Hippocampal formation (tissue), 2 donors: Measurements from ENCODE around the gene SAE1.
"Not testable (repeated sequence)": the region's sequence is repeated elsewhere in the genome, so short reads cannot be mapped to it uniquely, and the experiment has no call there.

Source experiments
- DNase-seq, 2 donors: peaks; one replicate each; lab custom pipeline; 2025; lab: John Stamatoyannopoulos, UW

The SAE1 gene

DNA sequence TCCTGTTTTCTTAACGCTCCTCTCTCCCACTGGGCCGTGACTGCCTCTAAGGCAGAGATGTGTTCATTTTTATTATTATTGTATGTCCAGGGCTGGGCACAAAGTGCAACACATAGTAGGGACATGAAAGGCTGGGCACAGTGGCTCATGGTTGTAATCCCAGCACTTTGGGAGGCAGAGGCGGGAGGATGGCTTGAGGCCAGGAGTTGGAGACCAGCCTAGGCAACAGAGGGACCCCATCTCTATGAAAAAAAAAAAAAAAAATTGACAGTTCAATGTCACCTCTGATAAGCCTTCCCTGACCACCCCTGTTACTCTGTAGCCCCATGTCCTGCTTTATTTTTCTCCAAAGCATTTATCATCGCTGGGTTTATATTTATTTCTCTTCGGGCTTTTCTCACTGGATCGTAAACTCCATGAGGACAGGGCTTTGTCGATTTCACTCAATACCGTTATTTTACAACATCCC lies 481 bp upstream of the SAE1 start:
- no peak for DNase-seq

DNA sequence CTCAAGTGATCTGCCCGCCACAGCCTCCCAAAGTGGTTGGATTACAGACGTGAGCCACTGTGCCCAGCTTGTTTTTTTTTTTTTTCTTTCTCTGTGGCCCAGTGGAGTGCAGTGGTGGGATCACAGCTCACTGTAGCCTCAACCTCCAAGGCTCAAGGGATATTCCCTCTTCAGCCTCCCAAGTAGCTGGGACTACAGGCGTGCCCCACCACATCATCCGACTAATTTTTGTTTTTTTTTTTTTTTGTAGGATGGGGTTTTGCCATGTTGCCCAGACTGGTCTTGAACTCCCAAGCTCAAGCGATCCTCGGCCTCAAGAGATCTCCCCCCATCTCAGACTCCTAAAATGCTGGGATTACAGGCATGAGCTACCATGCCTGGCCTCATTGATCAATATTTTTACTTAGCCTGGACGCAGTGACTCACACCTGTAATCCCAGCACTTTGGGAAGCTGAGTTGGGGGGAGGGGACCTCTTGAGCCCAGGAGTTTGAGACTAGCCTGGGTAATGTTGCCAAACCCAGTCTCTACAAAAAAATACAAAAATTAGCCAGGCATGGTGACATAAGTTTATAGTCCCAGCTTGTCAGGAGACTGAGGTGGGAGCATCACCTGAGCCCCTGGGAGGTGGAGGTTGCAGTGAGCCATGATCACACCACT lies 1.7 kb downstream of the SAE1 start:
- no peak for DNase-seq

DNA sequence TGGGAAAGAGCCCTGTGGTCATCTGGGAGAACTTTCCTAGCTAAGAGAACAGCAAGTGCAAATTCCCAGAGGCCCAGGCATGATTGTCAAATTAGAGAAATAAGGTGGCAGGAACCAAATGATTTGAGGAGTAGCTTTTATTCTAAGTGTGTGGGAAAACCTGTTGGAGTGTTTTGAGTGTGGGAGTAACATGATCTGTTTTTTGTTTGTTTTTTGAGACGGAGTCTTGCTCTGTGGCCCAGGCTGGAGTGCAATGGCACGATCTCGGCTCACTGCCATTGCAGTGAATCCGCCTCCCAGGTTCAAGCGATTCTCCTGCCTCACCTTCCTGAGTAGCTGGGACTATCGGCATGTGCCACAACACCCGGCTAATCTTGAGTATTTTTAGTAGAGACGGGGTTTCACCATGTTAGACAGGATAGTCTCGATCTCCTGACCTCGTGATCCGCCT lies 2.4 kb downstream of the SAE1 start:
- no peak for DNase-seq

DNA sequence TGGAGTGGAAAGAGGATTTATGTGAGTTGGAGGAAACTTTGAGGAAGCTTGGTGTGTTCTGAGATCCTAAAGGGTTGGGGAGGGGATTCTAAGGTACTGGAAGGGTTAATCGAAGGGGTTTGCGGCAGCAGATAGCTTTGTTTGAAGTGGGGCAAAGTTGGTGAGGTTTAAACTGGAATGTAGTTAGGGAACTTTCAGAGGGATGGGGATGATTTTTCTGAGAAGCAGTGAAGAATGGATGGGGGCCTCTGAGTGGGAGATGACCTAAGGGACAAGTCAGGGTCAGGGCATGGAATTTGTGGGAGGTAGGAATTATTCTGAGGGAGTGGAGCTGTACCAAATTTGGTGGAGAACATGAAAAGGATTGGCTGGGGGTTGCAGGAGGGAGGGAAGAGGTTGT lies 3.9 kb downstream of the SAE1 start:
- no peak for DNase-seq

DNA sequence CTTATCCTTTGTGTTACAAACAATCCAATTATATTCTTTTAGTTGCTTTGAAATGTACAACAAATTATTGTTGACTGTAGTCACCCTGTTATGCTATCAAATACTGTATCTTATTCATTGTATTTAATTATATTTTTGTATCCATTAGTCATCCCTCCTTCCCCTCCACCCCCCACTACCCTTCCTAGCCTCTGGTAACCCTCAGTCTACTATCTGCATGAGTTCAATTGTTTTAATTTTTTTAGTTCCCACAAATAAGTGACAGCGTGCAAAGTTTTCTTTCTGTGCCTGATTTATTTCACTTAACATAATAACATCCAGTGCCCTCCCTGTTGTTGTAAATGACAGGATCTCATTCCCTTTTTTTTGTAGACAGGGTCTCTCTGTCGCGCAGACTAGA lies 4.5 kb downstream of the SAE1 start:
- no peak for DNase-seq

DNA sequence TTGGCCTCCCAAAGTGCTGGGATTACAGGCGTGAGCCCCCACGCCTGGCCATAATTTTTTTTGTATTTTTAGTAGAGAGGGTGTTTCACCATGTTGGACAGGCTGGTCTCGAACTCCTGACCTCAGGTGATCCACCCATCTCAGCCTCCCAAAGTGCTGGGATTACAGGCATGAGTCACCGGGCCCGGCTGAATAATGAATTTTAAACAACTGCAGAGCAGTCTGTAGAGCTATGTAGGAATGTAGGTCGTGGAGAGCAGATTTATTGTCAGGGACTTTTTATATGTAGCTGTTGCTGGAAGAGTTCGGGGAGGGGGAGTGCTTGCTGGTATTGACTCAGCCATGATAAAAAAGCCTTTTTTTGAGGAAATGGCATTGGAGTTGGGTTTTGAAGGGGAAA lies 10.6 kb downstream of the SAE1 start:
- DNase-seq, result not testable (repeated sequence)

DNA sequence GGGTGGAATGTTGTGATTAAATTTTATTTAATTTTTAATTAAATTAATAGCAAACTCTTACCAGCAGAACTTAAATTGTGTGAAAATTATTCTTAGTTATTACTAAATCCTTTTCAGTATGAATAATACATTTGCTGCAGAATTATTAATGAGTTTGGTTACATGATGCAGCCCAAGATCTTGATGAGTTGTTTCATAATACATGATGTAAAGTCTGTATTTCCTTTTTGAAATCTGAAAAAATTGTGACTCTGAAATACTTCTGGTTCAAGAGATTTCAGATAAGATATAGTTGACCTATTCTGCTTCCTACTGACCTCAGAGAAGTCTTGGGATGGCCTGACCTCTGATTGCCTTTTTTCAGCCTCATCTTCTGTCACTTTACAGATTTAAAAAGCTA lies 11.1 kb downstream of the SAE1 start:
- no peak for DNase-seq

DNA sequence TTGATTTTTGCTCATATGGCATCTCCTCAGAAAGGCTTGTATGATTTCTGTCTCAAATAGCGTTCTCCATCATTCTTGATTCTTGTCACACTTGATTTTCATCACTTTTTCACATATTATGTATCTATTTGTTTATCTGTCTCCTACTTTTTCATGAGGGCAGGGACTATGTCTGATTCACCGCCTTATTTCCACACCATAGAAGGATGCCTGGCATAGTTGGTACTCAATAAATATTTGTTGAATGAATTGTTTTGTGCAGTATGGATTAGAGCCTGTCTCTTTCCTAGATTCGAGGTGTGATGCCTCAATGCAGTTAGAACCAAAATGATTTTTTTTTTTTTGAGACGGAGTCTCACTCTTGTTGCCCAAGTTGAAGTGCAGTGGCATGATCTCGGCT lies 12.1 kb downstream of the SAE1 start:
- DNase-seq, result no peak

DNA sequence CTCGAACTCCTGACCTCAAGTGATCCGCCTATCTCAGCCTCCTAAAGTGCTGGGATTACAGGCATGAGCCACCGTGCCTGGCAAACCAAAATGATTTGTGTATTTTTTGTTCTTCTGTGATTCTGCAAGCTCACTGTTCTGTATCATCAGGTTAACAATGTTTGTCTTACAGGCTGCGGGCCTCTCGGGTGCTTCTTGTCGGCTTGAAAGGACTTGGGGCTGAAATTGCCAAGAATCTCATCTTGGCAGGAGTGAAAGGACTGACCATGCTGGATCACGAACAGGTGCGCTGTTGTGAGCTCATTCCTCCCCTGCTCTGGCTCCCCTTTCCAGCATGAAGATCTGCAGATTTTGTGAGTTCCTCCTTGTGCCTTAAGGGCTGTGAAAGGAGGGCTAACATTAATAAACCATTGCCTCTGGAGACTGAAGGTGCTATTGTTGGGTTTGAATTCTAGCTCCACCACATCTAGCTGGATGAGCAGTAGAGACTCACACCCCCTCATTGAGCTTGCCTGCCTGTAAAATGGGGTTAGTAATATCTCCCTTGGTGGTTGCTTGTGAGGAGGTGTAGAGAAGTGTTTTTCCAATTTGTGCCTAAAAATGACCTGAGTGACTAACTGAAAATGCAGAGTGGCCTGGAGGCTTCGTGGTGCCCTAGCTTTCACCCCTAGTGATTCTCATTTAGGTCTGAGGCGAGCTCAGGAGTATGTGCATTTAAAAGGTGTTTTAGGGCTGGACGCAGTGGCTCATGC lies 12.9 kb downstream of the SAE1 start:
- DNase-seq, result no peak

DNA sequence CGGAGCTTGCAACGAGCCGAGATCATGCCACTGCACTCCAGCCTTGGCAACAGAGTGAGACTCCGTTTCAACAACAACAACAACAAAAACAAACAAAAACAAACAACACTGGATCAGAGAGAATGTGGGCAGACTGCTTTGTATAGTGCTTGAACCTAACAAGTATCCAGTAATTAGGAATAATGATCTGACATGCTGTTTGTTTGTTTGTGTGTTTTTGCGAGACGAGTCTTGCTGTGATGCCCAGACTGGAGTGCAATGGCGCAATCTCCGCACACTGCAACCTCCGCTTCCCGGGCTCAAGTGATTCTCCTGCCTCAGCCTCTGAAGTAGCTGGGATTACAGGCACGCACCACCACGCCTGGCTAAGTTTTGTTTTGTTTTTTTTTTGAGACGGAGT lies 14.0 kb downstream of the SAE1 start:
- no peak for DNase-seq

DNA sequence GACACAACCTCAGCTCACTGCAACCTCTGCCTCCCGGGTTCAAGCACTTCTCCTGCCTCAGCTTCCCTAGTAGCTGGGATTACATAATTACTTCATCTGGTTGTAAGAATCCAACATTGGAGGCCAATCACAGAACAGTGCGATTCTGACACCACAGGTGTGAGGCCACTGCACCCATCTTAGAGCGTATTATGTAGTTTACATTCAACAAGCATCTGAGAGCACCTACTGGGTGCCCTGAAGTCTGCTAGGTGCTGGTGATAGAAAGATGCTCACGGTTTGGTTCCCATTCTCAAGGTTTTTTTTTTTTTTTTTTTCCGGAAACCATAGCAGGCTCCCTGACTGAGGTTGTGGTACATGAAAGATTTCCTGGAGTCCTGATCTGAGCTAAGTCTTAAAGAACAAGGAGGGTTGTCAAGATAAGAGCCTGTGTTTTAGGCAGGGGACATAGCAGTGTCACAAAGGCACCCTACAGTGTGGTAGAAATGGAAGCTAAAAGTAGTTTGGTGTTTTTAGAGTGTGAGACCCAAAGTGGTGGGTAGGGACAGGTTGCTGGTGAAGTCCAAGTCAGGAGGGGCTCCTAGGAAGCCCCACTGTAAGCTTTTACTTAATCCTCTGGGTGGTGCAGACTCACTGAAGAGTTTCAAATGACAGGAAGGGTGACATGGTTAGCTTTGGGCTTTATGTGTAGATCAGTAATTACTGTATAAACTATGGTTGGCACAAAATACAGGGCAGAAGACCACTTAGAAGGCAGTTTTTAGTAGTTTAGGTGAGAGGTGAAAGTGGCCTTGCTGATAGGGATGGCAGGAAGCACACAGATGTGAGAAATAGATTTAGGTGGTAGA lies 15.2 kb downstream of the SAE1 start:
- DNase-seq, result no peak

DNA sequence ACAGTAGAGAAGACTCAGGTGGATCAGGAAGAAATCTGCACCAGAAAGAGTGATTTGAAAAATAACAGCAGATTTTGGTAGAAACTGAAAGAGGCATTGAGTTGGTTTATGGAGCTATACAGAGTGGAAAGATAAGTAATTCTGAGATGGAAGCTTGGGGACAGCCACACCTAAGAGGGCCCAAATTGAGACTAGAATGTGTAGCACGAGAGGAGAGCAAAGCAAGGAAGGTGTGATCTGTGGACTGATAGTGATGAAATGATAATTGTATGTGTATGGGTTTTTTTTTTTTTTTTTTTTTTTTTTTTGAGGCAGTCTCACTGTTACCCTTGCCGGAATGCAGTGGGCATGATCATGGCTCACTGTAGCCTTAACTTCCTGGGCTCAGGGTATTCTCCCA lies 16.3 kb downstream of the SAE1 start:
- no peak for DNase-seq

DNA sequence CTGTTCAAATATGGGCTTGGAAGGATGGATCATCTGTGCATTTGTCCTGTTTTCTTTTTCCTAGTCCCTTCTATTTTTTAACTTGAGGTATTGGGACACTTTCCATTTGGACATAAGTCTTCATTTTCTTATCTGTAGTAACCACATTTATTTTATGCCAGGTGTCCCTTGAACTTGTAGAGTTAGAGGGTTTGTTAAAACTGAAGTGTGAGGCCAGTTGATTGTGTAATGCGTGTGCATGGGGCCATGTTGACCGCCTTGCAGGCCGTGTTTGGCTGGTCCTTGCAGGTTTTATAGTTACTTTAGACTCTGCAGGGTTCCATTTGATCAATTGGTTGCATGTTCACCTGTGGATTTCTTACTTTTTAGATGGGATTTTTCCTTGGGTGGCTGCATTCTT lies 21.0 kb downstream of the SAE1 start:
- no peak for DNase-seq

DNA sequence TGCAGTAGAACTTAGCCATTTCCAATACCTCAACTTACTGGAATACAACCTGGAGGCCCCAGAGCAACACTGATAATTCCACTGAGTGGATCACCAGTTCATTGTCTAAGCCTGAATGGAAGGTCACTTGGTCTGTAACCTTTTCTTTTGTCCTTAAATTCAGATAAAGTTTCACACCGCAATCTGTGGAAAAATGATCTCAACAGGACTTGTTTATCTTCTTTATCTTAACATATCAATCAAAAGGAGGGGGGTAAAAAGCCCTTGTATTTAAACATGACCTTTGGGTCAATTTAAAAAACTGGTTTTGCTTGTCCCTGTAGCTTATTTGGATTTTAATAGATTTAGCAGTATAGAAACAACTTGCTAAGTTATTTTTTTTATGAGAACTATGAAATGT lies 21.6 kb downstream of the SAE1 start:
- DNase-seq, result no peak

DNA sequence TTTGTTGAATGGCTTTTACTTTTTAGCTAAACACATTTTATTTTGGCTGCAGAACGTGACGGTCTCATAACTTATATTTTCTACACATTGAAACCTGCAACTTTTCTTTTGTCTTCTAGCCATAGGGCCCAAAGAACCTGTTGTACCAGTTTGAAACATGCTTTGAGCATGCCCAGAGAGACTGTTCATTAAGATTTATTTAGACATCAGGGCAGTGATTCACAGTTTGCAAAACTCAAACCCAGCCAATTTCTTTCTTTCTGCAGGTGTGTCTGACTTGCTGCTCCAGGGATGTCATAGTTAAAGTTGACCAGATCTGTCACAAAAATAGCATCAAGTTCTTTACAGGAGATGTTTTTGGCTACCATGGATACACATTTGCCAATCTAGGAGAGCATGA lies 22.0 kb downstream of the SAE1 start:
- no peak for DNase-seq

DNA sequence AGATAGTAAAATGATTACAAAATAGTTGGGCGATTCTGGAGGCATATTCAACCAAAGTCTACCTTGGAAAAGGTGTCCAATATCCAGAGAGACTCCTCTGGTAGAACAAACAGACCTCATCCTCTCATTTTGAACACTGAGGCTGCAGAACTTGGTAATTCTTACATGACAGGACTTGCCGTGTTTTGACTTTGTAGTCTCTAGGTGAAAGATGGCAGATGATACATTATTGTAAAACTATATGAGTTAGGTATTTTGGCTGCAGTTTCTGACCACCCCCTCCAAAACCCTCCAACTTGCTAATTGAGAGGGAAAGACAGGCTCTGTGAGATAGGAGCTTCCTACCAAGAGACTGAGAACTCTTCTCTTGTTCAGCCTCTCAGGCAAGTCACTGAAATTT lies 22.6 kb downstream of the SAE1 start:
- DNase-seq, result no peak

DNA sequence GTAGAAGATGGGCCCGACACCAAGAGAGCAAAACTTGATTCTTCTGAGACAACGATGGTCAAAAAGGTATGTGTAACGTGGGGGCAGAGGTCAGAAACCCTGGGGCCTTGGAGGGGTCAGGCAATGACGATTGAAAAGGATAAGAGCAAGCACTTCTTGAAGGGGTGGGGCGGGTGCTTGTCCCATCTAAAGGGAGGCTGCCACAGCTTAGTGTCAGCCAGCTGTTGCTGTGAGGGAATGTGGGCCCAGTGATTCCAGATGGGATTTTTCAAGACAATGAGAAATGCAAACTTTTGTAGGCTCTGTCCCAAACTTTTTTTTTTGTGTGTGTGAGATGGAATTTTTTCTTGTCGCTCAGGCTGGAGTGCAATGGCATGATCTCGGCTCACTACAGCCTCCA lies 24.5 kb downstream of the SAE1 start:
- no peak for DNase-seq

DNA sequence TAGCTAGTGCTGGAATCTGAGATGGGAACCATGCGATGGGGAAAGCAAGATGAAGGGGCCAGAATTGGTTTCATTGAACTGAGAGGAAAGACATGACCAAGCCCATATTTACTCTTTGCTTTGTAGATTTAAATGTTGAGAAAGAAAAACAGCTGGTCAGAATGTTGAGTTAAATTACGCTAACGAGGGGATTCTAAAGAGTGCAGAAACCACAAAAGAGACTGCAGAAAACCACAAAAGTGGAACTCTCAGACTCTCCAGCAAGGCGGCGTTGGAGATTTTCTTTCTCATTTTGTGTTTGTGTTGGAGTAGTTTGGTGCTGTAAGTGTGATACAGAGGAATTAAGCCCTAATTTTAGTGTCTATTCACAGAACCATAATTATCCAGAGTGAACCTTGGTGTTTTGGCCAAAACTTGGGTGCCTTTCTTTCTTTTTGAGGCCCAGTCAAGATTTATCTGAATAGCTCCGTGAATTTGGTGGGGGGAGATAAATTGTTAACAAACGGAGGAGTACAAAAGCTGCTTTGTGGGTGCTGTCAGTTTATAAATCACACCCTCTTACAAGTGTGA lies 26.3 kb downstream of the SAE1 start:
- DNase-seq, result no peak

DNA sequence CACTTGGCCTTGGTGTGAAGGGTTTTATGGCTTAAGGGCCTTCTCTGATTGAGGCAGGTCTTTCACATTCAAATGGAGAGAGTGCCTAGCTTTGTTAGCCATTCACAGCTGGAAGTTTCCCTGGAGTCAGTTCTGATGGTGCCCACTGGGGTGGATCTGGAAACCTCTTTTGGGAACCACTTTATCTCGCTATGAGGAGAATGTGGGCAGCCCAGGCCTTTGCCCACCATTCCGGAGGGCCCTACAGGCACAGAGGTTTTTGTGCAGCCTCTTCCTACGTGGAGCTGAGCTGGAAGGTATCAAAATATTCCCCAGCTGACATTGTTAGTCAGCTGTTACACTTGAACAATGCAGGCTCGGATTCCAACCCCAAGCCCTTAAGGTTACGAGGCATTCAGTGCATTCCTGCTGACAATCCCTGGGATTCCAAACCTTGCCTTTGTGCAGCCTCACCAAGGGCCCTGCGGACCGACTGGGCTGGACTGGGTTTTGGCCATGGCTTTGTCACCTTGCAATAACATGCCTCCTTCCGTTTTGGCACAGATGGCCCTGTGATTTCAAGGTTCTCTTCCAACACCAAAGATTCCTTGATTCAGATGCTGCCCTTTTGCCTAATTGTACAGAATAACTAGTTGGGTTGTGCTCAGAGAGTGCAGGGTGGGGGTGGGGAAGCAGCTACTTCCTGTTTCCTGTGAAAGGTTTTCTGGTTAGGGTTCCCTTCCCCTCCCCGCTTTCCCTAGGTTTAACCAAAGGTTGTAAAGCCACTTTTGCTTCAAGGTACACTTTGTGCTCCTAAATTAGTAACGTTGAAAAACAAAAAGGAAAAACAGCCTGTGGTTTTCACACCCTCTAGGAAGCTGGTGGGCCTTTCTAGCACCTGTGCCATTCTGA lies 27.0 kb downstream of the SAE1 start:
- peak in 1 of 2 donors; percentile 13 for DNase-seq

DNA sequence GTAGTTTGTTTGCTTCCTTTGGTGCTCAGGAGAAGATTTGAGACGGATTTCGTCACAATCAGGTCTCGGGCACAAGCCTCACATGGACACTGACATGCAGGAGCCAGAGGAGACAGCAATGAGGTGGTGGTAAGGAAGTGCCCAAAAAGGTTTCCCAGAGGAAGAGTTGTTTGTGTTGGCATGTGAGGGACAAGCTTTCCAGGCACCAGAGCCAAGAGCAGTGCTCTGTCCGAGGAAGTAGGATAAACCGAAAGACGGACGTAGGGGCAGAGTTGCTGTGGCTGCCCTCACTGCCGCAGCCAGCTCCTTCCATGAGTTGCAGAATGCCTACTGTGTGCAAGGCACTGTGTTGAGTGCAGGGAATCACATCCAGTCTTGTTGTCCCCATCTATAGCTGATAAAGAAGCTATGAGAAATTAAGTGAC lies 27.7 kb downstream of the SAE1 start:
- DNase-seq, result no peak

DNA sequence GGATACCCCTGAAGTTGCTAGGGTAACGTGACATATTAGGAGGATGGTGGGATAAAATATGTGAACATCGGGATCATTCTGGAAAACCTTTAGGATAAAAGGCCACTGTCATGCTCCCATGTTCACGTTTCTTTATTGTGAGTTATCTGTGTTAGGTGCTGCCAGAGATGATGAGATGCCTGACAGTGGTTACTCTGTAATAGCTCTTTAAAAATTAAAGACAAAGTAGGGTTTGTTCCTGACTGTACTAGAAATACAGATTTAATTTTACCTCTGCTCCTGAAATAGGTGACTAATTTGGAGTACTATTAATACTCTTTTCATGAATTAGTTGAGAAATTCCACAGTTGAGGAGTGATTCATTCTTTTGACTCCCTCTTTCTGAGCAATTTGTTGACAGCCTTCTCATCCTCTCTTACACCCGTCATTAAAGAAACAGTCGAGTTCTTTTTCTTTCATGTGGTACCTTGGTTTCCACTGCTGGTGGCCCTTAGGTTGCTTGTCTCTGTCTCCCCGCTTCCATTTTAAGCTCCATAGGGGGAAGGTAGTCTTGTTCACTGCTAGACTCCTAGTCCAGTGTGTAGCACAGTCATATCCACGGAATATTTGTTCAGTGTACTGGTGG lies 28.4 kb downstream of the SAE1 start:
- no peak for DNase-seq
